ENCODE data around the gene ZCCHC14. TPM values are rescaled to one million over a fixed set of nuclear protein-coding genes. Genes with fewer than 3 reads are reported as not detected.

Gene ZCCHC14
- polyA plus RNA-seq, 1 donor (not counting 4 experiments of a cell fraction or from before 2014, with no cell fraction given) = 3.6 TPM

GRCh38 chr16:87441886-87442580, 50.8 kb downstream of the ZCCHC14 start:
- no peaks in the 10 kb centered on the region for H3K4me1 ChIP-seq (ENCODE audit: control insufficient read depth, extremely low read depth, insufficient read depth, low read length)
- dilution Hi-C loops (cut with MboI; ENCODE audit: extremely low pct_ligation_motif_present, low sequenced_read_pairs) = no loop called here
- no peak for TF ChIP-seq EZH2 (IDR thresholded peaks at IDR 0.05; ENCODE audit: low read length)
- TF ChIP-seq, protein P1, sequence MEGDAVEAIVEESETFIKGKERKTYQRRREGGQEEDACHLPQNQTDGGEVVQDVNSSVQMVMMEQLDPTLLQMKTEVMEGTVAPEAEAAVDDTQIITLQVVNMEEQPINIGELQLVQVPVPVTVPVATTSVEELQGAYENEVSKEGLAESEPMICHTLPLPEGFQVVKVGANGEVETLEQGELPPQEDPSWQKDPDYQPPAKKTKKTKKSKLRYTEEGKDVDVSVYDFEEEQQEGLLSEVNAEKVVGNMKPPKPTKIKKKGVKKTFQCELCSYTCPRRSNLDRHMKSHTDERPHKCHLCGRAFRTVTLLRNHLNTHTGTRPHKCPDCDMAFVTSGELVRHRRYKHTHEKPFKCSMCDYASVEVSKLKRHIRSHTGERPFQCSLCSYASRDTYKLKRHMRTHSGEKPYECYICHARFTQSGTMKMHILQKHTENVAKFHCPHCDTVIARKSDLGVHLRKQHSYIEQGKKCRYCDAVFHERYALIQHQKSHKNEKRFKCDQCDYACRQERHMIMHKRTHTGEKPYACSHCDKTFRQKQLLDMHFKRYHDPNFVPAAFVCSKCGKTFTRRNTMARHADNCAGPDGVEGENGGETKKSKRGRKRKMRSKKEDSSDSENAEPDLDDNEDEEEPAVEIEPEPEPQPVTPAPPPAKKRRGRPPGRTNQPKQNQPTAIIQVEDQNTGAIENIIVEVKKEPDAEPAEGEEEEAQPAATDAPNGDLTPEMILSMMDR (optimal IDR thresholded peaks at IDR 0.05 in 1 of 3, IDR thresholded peaks at IDR 0.05 in 1 of 3, conservative IDR thresholded peaks at IDR 0.05 in 1 of 3; ENCODE audit: extremely low read depth in 1 of 3, insufficient read depth in 2 of 3, low read length in 3 of 3) = no peak
- no peak overlapping the region for H3K4me3 ChIP-seq (ENCODE audit: control insufficient read depth in 2 of 3, extremely low read depth in 1 of 3, insufficient read depth in 2 of 3, low read depth in 1 of 3, low read length in 3 of 3)
- no peak for DNase-seq (ENCODE audit: low read depth, low spot score)
- H2AFZ ChIP-seq (ENCODE audit: control insufficient read depth, low read length) = no peak overlapping the region
- no peak overlapping the region for H3K9ac ChIP-seq (ENCODE audit: control insufficient read depth, extremely low read depth, insufficient read depth, low read length)
- H3K4me2 ChIP-seq (ENCODE audit: control insufficient read depth, extremely low read depth, insufficient read depth, low read depth, low read length) = no peak overlapping the region
- peaks cover 3% of the 10 kb centered on the region for H3K79me2 ChIP-seq (ENCODE audit: control insufficient read depth, insufficient read depth, low read length)
- no peaks in the 10 kb centered on the region for H3K9me3 ChIP-seq (ENCODE audit: control insufficient read depth, low read depth, low read length)
- H3K36me3 ChIP-seq (ENCODE audit: control insufficient read depth in 2 of 2, extremely low read depth in 1 of 2, insufficient read depth in 2 of 2, low read length in 2 of 2) = peaks cover 0 to 4% of the 10 kb centered on the region in 2 experiments
- H3K27me3 ChIP-seq (ENCODE audit: control insufficient read depth, extremely low read depth, insufficient read depth, low read length) = no peaks in the 10 kb centered on the region
- no peaks in the 10 kb centered on the region for H4K20me1 ChIP-seq (ENCODE audit: control insufficient read depth, extremely low read depth, insufficient read depth, low read length)
- no peaks in the 10 kb centered on the region for H3K9me1 ChIP-seq (ENCODE audit: control insufficient read depth, extremely low read depth, insufficient read depth, low read length)
- no peak for FAIRE-seq
- no peak overlapping the region for H3K27ac ChIP-seq (ENCODE audit: control insufficient read depth, insufficient read depth, low read length)

DNA sequence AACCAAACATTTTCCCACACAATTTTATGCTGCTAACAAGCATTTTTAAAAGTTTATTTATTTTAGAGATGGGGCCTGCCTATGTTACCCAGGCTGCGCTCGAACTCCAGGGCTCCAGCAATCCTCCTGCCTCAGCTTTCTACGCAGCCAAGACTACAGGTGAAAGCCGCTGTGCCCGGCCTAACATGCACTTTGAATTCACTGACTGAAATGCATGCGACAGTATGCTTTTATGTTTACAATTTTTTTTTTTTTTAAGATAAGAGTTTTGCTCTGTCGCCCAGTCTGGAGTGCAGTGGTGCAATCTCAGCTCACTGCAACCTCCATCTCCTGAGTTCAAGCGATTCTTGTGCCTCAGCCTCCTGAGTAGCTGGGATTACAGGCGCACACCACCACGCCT, 52.9 kb downstream of the ZCCHC14 start:
- H3K36me3 ChIP-seq (ENCODE audit: control insufficient read depth in 2 of 2, extremely low read depth in 1 of 2, insufficient read depth in 2 of 2, low read length in 2 of 2) = peaks cover 0 to 2% of the 10 kb centered on the region in 2 experiments
- no peaks in the 10 kb centered on the region for H3K27me3 ChIP-seq (ENCODE audit: control insufficient read depth, extremely low read depth, insufficient read depth, low read length)
- no peak overlapping the region for H3K4me3 ChIP-seq (ENCODE audit: control insufficient read depth in 2 of 3, extremely low read depth in 1 of 3, insufficient read depth in 2 of 3, low read depth in 1 of 3, low read length in 3 of 3)
- peaks cover 15% of the 10 kb centered on the region for H3K4me1 ChIP-seq (ENCODE audit: control insufficient read depth, extremely low read depth, insufficient read depth, low read length)
- dilution Hi-C loops (cut with MboI; ENCODE audit: extremely low pct_ligation_motif_present, low sequenced_read_pairs) = no loop called here
- no peak overlapping the region for H2AFZ ChIP-seq (ENCODE audit: control insufficient read depth, low read length)
- no peak overlapping the region for H3K9ac ChIP-seq (ENCODE audit: control insufficient read depth, extremely low read depth, insufficient read depth, low read length)
- no peak for FAIRE-seq
- no peak overlapping the region for H3K4me2 ChIP-seq (ENCODE audit: control insufficient read depth, extremely low read depth, insufficient read depth, low read depth, low read length)
- H3K79me2 ChIP-seq (ENCODE audit: control insufficient read depth, insufficient read depth, low read length) = peaks cover 9% of the 10 kb centered on the region
- DNase-seq (ENCODE audit: low read depth, low spot score) = no peak
- TF ChIP-seq EZH2 (IDR thresholded peaks at IDR 0.05; ENCODE audit: low read length) = no peak
- TF ChIP-seq, protein P1 (optimal IDR thresholded peaks at IDR 0.05 in 1 of 3, IDR thresholded peaks at IDR 0.05 in 1 of 3, conservative IDR thresholded peaks at IDR 0.05 in 1 of 3; ENCODE audit: extremely low read depth in 1 of 3, insufficient read depth in 2 of 3, low read length in 3 of 3) = no peak
- no peak overlapping the region for H3K27ac ChIP-seq (ENCODE audit: control insufficient read depth, insufficient read depth, low read length)
- H4K20me1 ChIP-seq (ENCODE audit: control insufficient read depth, extremely low read depth, insufficient read depth, low read length) = no peaks in the 10 kb centered on the region
- no peaks in the 10 kb centered on the region for H3K9me3 ChIP-seq (ENCODE audit: control insufficient read depth, low read depth, low read length)
- no peaks in the 10 kb centered on the region for H3K9me1 ChIP-seq (ENCODE audit: control insufficient read depth, extremely low read depth, insufficient read depth, low read length)

Measured in keratinocyte (primary cell).